ENCODE results near the gene CER1.

The CER1 gene

DNA sequence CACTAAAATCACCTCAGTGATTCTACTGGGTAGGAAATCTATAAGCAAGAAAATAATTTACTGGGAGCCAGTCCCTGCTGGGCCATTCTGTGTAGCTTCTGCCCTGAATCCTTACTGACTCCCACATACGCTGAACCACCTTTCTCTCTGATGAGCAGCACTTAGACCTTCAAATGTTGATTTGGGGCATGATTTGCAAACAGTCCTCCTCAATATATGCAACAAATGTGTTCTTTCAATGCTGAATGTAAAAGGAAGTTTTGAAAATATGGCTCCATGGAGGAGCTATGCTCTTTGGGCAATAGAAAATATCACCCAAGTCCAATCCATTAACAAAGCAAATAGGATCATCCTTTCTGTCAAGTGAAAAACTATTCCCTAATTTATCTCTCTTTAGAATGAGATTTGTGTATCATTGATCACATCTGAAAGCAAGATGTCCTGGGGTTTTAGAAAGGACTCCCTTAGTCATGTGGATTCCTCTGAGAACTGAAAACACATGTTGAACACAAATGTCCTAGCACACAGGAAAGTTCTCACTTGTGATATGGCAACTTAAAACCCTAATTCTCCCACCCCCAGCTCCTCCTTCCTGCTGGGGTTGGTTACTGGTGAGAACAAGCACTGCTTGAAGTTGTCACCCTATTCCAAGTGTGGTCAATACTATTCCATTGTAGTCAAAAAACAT, 8.9 kb upstream of the CER1 start:
- no peak for DNase-seq (ENCODE audit: low read depth)

DNA sequence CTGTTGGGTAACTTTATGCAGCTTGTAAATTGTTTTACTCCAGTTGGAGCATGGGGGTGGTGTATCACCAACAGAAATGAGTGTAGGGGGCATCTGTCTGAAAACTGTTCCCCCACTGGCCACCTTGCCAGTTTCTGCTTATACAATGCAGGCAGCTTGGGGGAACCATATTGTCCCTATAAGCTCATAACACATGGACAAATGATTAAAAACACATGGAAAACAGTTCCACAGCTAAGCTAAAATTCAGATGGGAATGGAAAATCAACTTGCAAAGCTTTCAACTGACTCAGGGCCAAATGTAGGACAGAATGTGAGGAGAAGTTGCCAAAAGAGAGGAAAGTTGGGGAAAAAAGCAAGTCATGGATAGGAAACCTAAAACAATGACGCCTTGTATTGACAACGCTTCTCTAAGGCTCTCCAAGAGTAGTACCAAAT, 7.9 kb upstream of the CER1 start:
- DNase-seq (ENCODE audit: low read depth), result no peak
- no peak overlapping the region for H3K4me3 ChIP-seq (ENCODE audit: low read depth, low read length)
- TF ChIP-seq POLR2A (IDR thresholded peaks at IDR 0.05; ENCODE audit: extremely low read depth, insufficient read length), result no peak
- TF ChIP-seq MYC (IDR thresholded peaks at IDR 0.05; ENCODE audit: low read depth, low read length), result no peak
- TF ChIP-seq, protein P1, sequence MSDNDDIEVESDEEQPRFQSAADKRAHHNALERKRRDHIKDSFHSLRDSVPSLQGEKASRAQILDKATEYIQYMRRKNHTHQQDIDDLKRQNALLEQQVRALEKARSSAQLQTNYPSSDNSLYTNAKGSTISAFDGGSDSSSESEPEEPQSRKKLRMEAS (IDR thresholded peaks at IDR 0.05; ENCODE audit: low read depth, low read length), result no peak
- TF ChIP-seq, protein P2, sequence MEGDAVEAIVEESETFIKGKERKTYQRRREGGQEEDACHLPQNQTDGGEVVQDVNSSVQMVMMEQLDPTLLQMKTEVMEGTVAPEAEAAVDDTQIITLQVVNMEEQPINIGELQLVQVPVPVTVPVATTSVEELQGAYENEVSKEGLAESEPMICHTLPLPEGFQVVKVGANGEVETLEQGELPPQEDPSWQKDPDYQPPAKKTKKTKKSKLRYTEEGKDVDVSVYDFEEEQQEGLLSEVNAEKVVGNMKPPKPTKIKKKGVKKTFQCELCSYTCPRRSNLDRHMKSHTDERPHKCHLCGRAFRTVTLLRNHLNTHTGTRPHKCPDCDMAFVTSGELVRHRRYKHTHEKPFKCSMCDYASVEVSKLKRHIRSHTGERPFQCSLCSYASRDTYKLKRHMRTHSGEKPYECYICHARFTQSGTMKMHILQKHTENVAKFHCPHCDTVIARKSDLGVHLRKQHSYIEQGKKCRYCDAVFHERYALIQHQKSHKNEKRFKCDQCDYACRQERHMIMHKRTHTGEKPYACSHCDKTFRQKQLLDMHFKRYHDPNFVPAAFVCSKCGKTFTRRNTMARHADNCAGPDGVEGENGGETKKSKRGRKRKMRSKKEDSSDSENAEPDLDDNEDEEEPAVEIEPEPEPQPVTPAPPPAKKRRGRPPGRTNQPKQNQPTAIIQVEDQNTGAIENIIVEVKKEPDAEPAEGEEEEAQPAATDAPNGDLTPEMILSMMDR (IDR thresholded peaks at IDR 0.05; ENCODE audit: low read depth, low read length), result no peak

More for the DNA sequence above, 8.9 kb upstream of the CER1 start:
- TF ChIP-seq MYC (IDR thresholded peaks at IDR 0.05; ENCODE audit: low read depth, low read length) (no peak), POLR2A (IDR thresholded peaks at IDR 0.05; ENCODE audit: extremely low read depth, insufficient read length) (no peak)
- TF ChIP-seq, protein P2 (IDR thresholded peaks at IDR 0.05; ENCODE audit: low read depth, low read length), result no peak
- TF ChIP-seq, protein P1 (IDR thresholded peaks at IDR 0.05; ENCODE audit: low read depth, low read length), result no peak
- H3K4me3 ChIP-seq (ENCODE audit: low read depth, low read length), result no peak overlapping the region

DNA sequence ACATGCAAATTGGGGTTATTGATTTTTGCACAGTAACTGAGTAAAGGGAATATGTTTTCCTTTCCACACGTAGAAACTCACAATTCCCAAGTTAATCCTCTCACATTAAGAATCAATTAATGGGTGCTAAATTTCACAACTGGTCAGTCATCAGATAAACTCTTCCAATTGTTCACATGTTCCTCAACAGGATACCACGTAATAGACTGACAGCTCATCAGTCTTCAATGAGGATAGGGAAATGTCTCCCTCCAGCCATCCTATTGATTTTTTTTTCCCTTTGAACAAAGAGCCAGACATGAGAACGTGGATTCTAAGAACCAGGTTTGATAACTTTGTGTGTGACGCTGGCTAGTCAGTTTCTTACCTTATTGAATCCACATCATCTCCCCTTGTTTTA, 768 bp upstream of the CER1 start:
- DNase-seq (ENCODE audit: low read depth), result no peak
- no peak for TF ChIP-seq MYC (IDR thresholded peaks at IDR 0.05; ENCODE audit: low read depth, low read length)
- no peak for TF ChIP-seq POLR2A (IDR thresholded peaks at IDR 0.05; ENCODE audit: extremely low read depth, insufficient read length)
- TF ChIP-seq, protein P1 (IDR thresholded peaks at IDR 0.05; ENCODE audit: low read depth, low read length), result no peak
- TF ChIP-seq, protein P2 (IDR thresholded peaks at IDR 0.05; ENCODE audit: low read depth, low read length), result no peak
- no peak overlapping the region for H3K4me3 ChIP-seq (ENCODE audit: low read depth, low read length)

DNA sequence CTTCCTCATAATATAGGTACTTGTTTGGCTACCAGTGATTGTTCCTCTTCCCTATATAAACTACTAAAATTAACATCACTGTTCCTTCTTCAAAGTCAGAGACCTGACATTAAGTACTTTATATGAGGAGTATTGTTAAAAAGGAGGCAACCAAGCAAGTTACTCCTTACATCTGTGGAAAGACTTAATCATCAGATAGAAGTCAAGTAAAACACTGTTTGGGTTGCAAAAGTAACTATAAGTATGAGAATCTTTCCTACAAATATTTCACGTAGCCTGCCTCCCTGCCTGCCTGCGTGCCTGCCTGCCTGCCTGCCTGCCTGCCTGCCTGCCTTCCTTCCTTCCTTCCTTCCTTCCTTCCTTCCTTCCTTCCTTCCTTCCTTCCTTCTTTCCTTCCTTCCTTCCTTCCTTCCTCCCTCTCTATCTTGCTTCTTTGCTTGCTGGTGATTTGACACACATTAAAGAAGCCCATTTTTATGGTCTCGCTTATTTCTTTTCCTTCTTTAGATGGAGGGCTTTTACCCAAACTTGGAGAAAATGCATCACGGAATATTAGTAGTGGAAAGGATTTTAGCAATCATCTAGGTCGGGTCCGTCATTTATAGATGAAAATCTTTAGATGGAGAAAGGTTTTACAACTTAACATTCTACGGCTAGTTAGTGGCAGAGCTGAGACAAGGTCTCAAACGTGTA, 3.2 kb downstream of the CER1 start:
- no peak for TF ChIP-seq MYC (IDR thresholded peaks at IDR 0.05; ENCODE audit: low read depth, low read length)
- TF ChIP-seq, protein P2 (IDR thresholded peaks at IDR 0.05; ENCODE audit: low read depth, low read length), result no peak
- no peak for TF ChIP-seq POLR2A (IDR thresholded peaks at IDR 0.05; ENCODE audit: extremely low read depth, insufficient read length)
- TF ChIP-seq, protein P1 (IDR thresholded peaks at IDR 0.05; ENCODE audit: low read depth, low read length), result no peak
- no peak for DNase-seq (ENCODE audit: low read depth)
- H3K4me3 ChIP-seq (ENCODE audit: low read depth, low read length), result no peak overlapping the region

DNA sequence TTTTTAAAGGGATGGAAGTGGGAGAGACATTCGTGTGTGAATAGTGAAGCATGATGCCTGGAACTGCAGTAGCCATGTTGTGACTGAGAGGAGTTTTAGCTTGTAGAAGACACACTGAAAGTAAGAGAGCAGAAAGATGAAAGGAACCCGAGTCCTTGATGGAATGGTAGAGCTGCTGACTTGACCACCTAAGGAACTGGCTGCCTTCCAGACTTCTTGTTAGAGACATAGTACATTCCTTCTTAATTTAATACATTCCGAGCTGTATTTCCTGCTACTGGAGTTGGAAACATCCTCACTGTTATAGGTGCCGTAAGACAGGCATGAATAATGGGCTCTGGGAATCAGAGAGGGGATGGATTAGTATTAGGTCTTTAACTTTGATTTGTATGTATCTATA, 7.4 kb downstream of the CER1 start:
- TF ChIP-seq, protein P1 (IDR thresholded peaks at IDR 0.05; ENCODE audit: low read depth, low read length), result no peak
- DNase-seq (ENCODE audit: low read depth), result no peak
- H3K4me3 ChIP-seq (ENCODE audit: low read depth, low read length), result no peak overlapping the region

DNA sequence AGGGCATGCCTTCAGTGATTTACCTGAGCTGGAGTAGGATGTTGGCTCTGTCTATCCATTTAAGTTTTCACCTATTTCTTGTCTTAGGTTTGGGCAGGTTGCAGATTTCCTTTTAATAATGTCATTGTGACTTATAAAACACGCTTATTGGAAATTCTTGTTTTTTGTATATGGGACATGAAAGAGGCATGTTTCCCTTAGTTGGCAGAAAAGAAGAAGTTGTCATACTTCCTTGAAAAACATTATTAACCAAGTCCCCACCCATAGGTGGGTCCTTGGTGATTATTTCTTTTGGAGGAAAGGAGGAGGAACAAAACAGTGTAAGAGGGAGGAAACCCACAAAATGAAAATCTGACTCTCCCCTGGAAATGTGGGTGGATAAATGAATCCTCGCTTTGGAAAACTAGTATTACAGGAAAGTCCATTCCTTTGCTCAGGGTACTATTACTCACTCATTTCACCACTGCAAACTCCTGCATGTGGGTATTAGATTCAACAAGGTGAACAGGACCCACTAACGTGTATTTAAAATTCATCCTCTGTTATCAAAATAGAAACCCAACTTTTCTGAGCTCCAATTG, 9.3 kb downstream of the CER1 start:
- no peak for TF ChIP-seq POLR2A (IDR thresholded peaks at IDR 0.05; ENCODE audit: extremely low read depth, insufficient read length)
- TF ChIP-seq, protein P1 (IDR thresholded peaks at IDR 0.05; ENCODE audit: low read depth, low read length), result no peak
- TF ChIP-seq, protein P2 (IDR thresholded peaks at IDR 0.05; ENCODE audit: low read depth, low read length), result no peak
- TF ChIP-seq MYC (IDR thresholded peaks at IDR 0.05; ENCODE audit: low read depth, low read length), result no peak
- no peak for DNase-seq (ENCODE audit: low read depth)
- no peak overlapping the region for H3K4me3 ChIP-seq (ENCODE audit: low read depth, low read length)
